ENCODE data around the gene ALLC.
"Not testable (repeated sequence)": the region's sequence is repeated elsewhere in the genome, so short reads cannot be mapped to it uniquely, and the experiment has no call there.

Gene ALLC

GRCh38 chr2:3626118-3626811, 31.7 kb upstream of the ALLC start:
- DNase-seq (ENCODE audit: low read depth in 2 of 2) = no peak

- DNase-seq (ENCODE audit: low read depth in 2 of 2) = no peak
Measured at GRCh38 chr2:3626812-3627499, 31.0 kb upstream of the ALLC start.

GRCh38 chr2:3627500-3628100, 30.4 kb upstream of the ALLC start:
- DNase-seq (ENCODE audit: low read depth in 2 of 2) = no peak

GRCh38 chr2:3628241-3628679, 29.7 kb upstream of the ALLC start:
- no peak for DNase-seq (ENCODE audit: low read depth in 2 of 2)

GRCh38 chr2:3628800-3629199, 29.2 kb upstream of the ALLC start:
- no peak for DNase-seq (ENCODE audit: low read depth in 2 of 2)

- no peak for DNase-seq (ENCODE audit: low read depth in 2 of 2)
Measured at GRCh38 chr2:3630631-3631030, 27.4 kb upstream of the ALLC start.

GRCh38 chr2:3631161-3631850, 26.7 kb upstream of the ALLC start:
- DNase-seq (ENCODE audit: low read depth in 2 of 2) = no peak

GRCh38 chr2:3631851-3632659, 25.9 kb upstream of the ALLC start:
- no peak for DNase-seq (ENCODE audit: low read depth in 2 of 2)

GRCh38 chr2:3633089-3633981, 24.7 kb upstream of the ALLC start:
- no peak for DNase-seq (ENCODE audit: low read depth in 2 of 2)

GRCh38 chr2:3633982-3634595, 23.9 kb upstream of the ALLC start:
- no peak for DNase-seq (ENCODE audit: low read depth in 2 of 2)

GRCh38 chr2:3634596-3635121, 23.3 kb upstream of the ALLC start:
- no peak for DNase-seq (ENCODE audit: low read depth in 2 of 2)

GRCh38 chr2:3635171-3635974, 22.6 kb upstream of the ALLC start:
- DNase-seq (ENCODE audit: low read depth in 2 of 2) = no peak

GRCh38 chr2:3635975-3636327, 22.0 kb upstream of the ALLC start:
- not testable (repeated sequence) for DNase-seq (ENCODE audit: low read depth in 2 of 2)

GRCh38 chr2:3636586-3637310, 21.3 kb upstream of the ALLC start:
- no peak for DNase-seq (ENCODE audit: low read depth in 2 of 2)

- DNase-seq (ENCODE audit: low read depth in 2 of 2) = no peak
Measured at GRCh38 chr2:3637311-3637675, 20.7 kb upstream of the ALLC start.

- DNase-seq (ENCODE audit: low read depth in 2 of 2) = no peak
Measured at GRCh38 chr2:3637692-3638455, 20.1 kb upstream of the ALLC start.

- no peak for DNase-seq (ENCODE audit: low read depth in 2 of 2)
Measured at GRCh38 chr2:3638456-3638810, 19.6 kb upstream of the ALLC start.
